ENCODE measurements around the gene CD93.
A peak's percentile ranks its signal among the peaks of the same experiment; 100 is the strongest.

DNA sequence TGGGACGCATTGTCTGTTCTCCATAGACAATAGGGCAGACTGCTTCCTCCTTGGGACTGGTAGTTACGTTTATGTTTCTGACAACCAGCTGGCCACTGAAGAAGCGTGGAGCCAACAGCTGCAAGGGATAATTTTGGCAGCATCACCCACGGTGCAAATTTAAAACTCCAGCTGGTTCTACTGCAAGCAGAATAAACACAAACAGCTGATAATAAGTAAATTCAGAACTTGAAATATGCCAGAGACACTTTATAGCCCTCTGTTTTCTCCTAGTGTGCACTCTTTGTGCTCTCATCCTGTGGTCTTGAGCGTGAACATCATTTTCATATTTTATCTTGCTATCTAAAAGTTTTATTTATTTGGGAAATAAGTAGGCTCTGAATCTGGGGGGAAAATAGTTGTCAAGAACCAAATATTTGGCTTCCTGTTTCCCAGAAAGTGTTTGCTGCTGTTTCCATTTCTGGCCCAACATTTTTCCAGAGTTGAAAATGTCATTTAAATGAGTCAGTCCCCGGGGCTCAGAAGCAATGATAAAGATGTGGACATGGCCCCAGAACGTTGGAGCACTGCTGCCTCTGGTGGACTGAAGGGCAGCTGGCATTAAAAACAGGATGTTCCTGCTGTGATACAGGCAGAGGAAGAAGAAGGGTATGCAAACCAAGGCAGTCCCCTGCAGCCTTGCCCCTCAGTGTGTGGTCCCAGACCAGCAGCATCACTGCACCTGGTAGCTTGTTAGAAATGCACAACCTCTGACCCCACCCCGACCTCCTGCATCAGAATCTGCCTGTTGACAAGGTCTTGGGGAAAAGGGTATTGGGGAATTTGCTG is 24.2 kb downstream of the CD93 start:
- no peak for TF ChIP-seq ZSCAN20 (CRISPR knock-in tag; IDR thresholded peaks at IDR 0.05)
- no peak for TF ChIP-seq REST (IDR thresholded peaks at IDR 0.05)
- TF ChIP-seq, protein P1, sequence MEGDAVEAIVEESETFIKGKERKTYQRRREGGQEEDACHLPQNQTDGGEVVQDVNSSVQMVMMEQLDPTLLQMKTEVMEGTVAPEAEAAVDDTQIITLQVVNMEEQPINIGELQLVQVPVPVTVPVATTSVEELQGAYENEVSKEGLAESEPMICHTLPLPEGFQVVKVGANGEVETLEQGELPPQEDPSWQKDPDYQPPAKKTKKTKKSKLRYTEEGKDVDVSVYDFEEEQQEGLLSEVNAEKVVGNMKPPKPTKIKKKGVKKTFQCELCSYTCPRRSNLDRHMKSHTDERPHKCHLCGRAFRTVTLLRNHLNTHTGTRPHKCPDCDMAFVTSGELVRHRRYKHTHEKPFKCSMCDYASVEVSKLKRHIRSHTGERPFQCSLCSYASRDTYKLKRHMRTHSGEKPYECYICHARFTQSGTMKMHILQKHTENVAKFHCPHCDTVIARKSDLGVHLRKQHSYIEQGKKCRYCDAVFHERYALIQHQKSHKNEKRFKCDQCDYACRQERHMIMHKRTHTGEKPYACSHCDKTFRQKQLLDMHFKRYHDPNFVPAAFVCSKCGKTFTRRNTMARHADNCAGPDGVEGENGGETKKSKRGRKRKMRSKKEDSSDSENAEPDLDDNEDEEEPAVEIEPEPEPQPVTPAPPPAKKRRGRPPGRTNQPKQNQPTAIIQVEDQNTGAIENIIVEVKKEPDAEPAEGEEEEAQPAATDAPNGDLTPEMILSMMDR (IDR thresholded peaks at IDR 0.05): peak; percentile 43; the same call in 2 of the 3 replicates
- no peak for TF ChIP-seq SREBF2 (IDR thresholded peaks at IDR 0.05)
- TF ChIP-seq CHD2 (IDR thresholded peaks at IDR 0.05; ENCODE audit: low read length, partially characterized antibody): no peak
- TF ChIP-seq RCOR1 (IDR thresholded peaks at IDR 0.05; ENCODE audit: low read depth, low read length): no peak
- TF ChIP-seq POLR2A (IDR thresholded peaks at IDR 0.05; ENCODE audit: low read length): no peak
- no peak for TF ChIP-seq USF2 (IDR thresholded peaks at IDR 0.05)
